HepG2 (cell line): Measurements from ENCODE around the gene AP2A2. TPM values are rescaled to one million over a fixed set of nuclear protein-coding genes. Genes with fewer than 3 reads are reported as not detected.

Experiments used
- ATF1 ChIP-seq: IDR thresholded peaks from 2 replicates; pipeline ENCODE4 v1.6.1; 2016; ENCODE audit warnings: mild to moderate bottlenecking, control low read depth
- E2F1 ChIP-seq: sonication (generic); formaldehyde crosslinking; IDR thresholded peaks from 2 replicates; pipeline ENCODE4 v1.5.0; 2020; ENCODE audit warnings: missing genetic modification reagents
- FIP1L1 ChIP-seq: fragments of 200-400 bp; formaldehyde crosslinking; IDR thresholded peaks from 2 replicates; pipeline ENCODE4 v1.6.1; 2018; ENCODE audit warnings: low read depth, mild to moderate bottlenecking, low read length, moderate library complexity, borderline replicate concordance; ENCODE audit not compliant: insufficient read depth
- GABPA ChIP-seq, 2 experiments: IDR thresholded peaks; 2 replicates each; pipeline ENCODE4 v1.6.1; 2011 to 2016; ENCODE audit warnings: low read depth in 2 of 2, low read length in 1 of 2, missing biosample characterization in 1 of 2, missing genetic modification characterization in 1 of 2
- HHEX ChIP-seq: IDR thresholded peaks from 2 replicates; pipeline ENCODE4 v1.6.1; 2016; ENCODE audit warnings: control low read depth
- HNRNPUL1 ChIP-seq: fragments of 200-400 bp; formaldehyde crosslinking; IDR thresholded peaks from 2 replicates; pipeline ENCODE4 v1.6.1; 2017; ENCODE audit warnings: low read depth, mild to moderate bottlenecking, low read length, moderate library complexity
- HOXA7 ChIP-seq: sonication (generic); formaldehyde crosslinking; IDR thresholded peaks from 2 replicates; pipeline ENCODE4 v1.8.1; 2022; ENCODE audit warnings: mild to moderate bottlenecking, missing genetic modification reagents, moderate library complexity
- ISX ChIP-seq: sonication (generic); formaldehyde crosslinking; conservative IDR thresholded peaks from 2 replicates; pipeline ENCODE4 v1.5.0; 2020; ENCODE audit warnings: missing genetic modification reagents
- MBD4 ChIP-seq: IDR thresholded peaks from 2 replicates; pipeline ENCODE4 v1.6.1; 2012; ENCODE audit warnings: low read length, inconsistent platforms, borderline replicate concordance
- PAF1 ChIP-seq: IDR thresholded peaks from 2 replicates; pipeline ENCODE4 v1.6.1; 2016; ENCODE audit warnings: missing genetic modification reagents, missing compliant biosample characterization
- PHF20 ChIP-seq: sonication (generic); formaldehyde crosslinking; IDR thresholded peaks from 2 replicates; pipeline ENCODE4 v1.5.0; 2020; ENCODE audit warnings: mild to moderate bottlenecking, missing genetic modification reagents
- SAP130 ChIP-seq: IDR thresholded peaks from 2 replicates; pipeline ENCODE4 v1.6.1; 2016; ENCODE audit warnings: low read depth
- SP4 ChIP-seq: sonication (generic); formaldehyde crosslinking; IDR thresholded peaks from 2 replicates; pipeline ENCODE4 v1.8.1; 2023; ENCODE audit warnings: mild to moderate bottlenecking, missing genetic modification reagents
- TBL1XR1 ChIP-seq: fragments of 150-350 bp; IDR thresholded peaks from 2 replicates; pipeline ENCODE4 v1.6.1; 2014; ENCODE audit warnings: borderline replicate concordance, low read length; ENCODE audit not compliant: partially characterized antibody
- WIZ ChIP-seq: sonication (generic); formaldehyde crosslinking; IDR thresholded peaks from 2 replicates; pipeline ENCODE4 v1.5.1; 2020; ENCODE audit warnings: mild to moderate bottlenecking, missing genetic modification reagents
- YY1 ChIP-seq: IDR thresholded peaks from 2 replicates; pipeline ENCODE4 v1.6.1; 2011; ENCODE audit warnings: low read length, low read depth, moderate library complexity, mild to moderate bottlenecking; ENCODE audit not compliant: insufficient read depth, insufficient replicate concordance
- ZBTB40 ChIP-seq, 2 experiments: fragments of 450-650 bp in 1 of 2; sonication (generic) in 1 of 2; formaldehyde crosslinking in 1 of 2; IDR thresholded peaks; 2 replicates each; pipeline versions ENCODE4 v1.6.1 to v1.8.0; 2016 to 2022; ENCODE audit warnings: antibody characterized with exemption in 1 of 2, mild to moderate bottlenecking in 1 of 2, missing genetic modification reagents in 1 of 2
- ZBTB42 ChIP-seq: sonication (generic); formaldehyde crosslinking; IDR thresholded peaks from 2 replicates; pipeline ENCODE4 v1.5.0; 2020; ENCODE audit warnings: mild to moderate bottlenecking, missing genetic modification reagents
- ZNF12 ChIP-seq: sonication (generic); formaldehyde crosslinking; IDR thresholded peaks from 2 replicates; pipeline ENCODE4 v1.5.0; 2020; ENCODE audit warnings: missing genetic modification reagents
- ZNF468 ChIP-seq: sonication (generic); formaldehyde crosslinking; IDR thresholded peaks from 2 replicates; pipeline ENCODE4 v1.8.0; 2022; ENCODE audit warnings: mild to moderate bottlenecking, moderate library complexity, missing genetic modification reagents
- polyA plus RNA-seq, 8 experiments: library from polyadenylated mRNA; depleted of rRNA in 3 of 8; stranded (reverse) in 7 of 8; unstranded in 1 of 8; fragments of >200 nt; fragmentation: Illumina TruSeq in 4 of 8; extraction: Trizol in 4 of 8; gene quantifications; 2 replicates each; pipeline versions ENCODE4 v1.2.1 to v1.2.3, GENCODE V29; 2011 to 2016; ENCODE audit warnings: low read depth in 4 of 8, missing spikeins in 1 of 8, mixed read lengths in 1 of 8; ENCODE audit not compliant: insufficient read depth in 1 of 8
- total RNA-seq, 5 experiments: library from RNA; depleted of rRNA; stranded (reverse); fragments of >200 nt; fragmentation: Illumina TruSeq; extraction: Trizol; gene quantifications; 2 replicates each; pipeline ENCODE4 v1.2.3, GENCODE V29; 2016; ENCODE audit warnings: low read depth in 1 of 5

AP2A2 gene
- total and polyA plus RNA-seq, 2 of the 13 experiments (the other 11 are each of a cell fraction or from before 2014, with no cell fraction given): 25.7 to 75.7 TPM

GRCh38 chr11:914747-915501 is 10.7 kb upstream of the AP2A2 start (continued):
- TF ChIP-seq ZBTB40 (IDR thresholded peaks at IDR 0.05) (no peak), ZBTB40 (CRISPR knock-in tag; IDR thresholded peaks at IDR 0.05) (peak; percentile 64; the same call in 1 of the 2 replicates), SP4 (no peak), WIZ (CRISPR knock-in tag) (no peak), PAF1 (CRISPR knock-in tag) (no peak), ZBTB42 (CRISPR knock-in tag) (no peak), ZNF468 (CRISPR knock-in tag) (no peak), SAP130 (CRISPR knock-in tag) (peak; percentile 94), YY1 (no peak), ZNF12 (peak; percentile 38; the same call in 1 of the 2 replicates), FIP1L1 (no peak), GABPA (IDR thresholded peaks at IDR 0.05; ENCODE audit: low read depth, low read length) (0 out of 2 replicates have a peak, but pooled peaks have one; percentile 31), GABPA (CRISPR knock-in tag; IDR thresholded peaks at IDR 0.05; ENCODE audit: low read depth) (peak; percentile 79), HHEX (CRISPR knock-in tag) (no peak), HOXA7 (CRISPR knock-in tag) (no peak), MBD4 (no peak), PHF20 (peak; percentile 58; the same call in 1 of the 2 replicates), E2F1 (CRISPR knock-in tag) (no peak), ISX (CRISPR knock-in tag) (no peak), ATF1 (CRISPR knock-in tag) (no peak), TBL1XR1 (no peak), HNRNPUL1 (no peak)
